Caco-2 (cell line): Measurements from ENCODE around the gene RGS13. TPM values are rescaled to one million over a fixed set of nuclear protein-coding genes. Genes with fewer than 3 reads are reported as not detected.

ENCODE experiments used
- BruUV-seq: library from RNA; stranded (reverse); fragments of 400-500 nt; replicated peaks from 2 replicates; lab custom pipeline; 2021; lab: Mats Ljungman, UMichigan
- CTCF ChIA-PET: fragments of 300-600 bp; sonication (Branson Sonifier 250); formaldehyde crosslinking; loops from one replicate; lab custom pipeline; 2022; ENCODE audit warnings: antibody characterized with exemption; lab: Charles Lee
- POLR2A ChIA-PET: fragments of 300-600 bp; sonication (Branson Sonifier 250); formaldehyde crosslinking; loops from one replicate; lab custom pipeline; 2022; ENCODE audit warnings: antibody characterized with exemption; lab: Charles Lee
- DNase-seq, 2 experiments: peaks; one replicate each; pipeline versions ENCODE4 v3.0.0 to v3.0.0-alpha.2; 2020 to 2022
- H3K27me3 ChIP-seq: replicated peaks from 2 replicates; pipeline ENCODE4 v1.6.0; 2011; ENCODE audit warnings: low read length; ENCODE audit not compliant: control insufficient read depth, insufficient read depth
- H3K36me3 ChIP-seq: 2 replicates; pipeline ENCODE4 v1.5.1; 2011; ENCODE audit warnings: low read length; ENCODE audit not compliant: control insufficient read depth, insufficient read depth
- H3K4me1 ChIP-seq: fragments of 250-450 bp; sonication (Bioruptor Pico); 2 replicates; pipeline ENCODE4 v1.5.1; 2020; ENCODE audit warnings: mild to moderate bottlenecking
- H3K4me3 ChIP-seq: 2 replicates; pipeline ENCODE4 v1.5.1; 2011; ENCODE audit warnings: low read depth, mild to moderate bottlenecking, control low read depth, low read length
- H3K9me3 ChIP-seq: fragments of 250-450 bp; sonication (Bioruptor Pico); 2 replicates; pipeline ENCODE4 v1.5.1; 2020; ENCODE audit warnings: mild to moderate bottlenecking, moderate library complexity
- H3K27ac Mint-ChIP-seq: one replicate; pipeline ENCODE4 v1.8.0; 2022; ENCODE audit warnings: mixed read lengths; ENCODE audit not compliant: unreplicated experiment
- H3K27me3 Mint-ChIP-seq: one replicate; pipeline ENCODE4 v1.8.0; 2022; ENCODE audit warnings: mixed read lengths; ENCODE audit not compliant: insufficient read depth, unreplicated experiment
- H3K36me3 Mint-ChIP-seq: one replicate; pipeline ENCODE4 v1.8.0; 2022; ENCODE audit warnings: mild to moderate bottlenecking, mixed read lengths; ENCODE audit not compliant: insufficient read depth, unreplicated experiment
- H3K4me1 Mint-ChIP-seq: one replicate; pipeline ENCODE4 v1.8.0; 2022; ENCODE audit warnings: low read depth, mixed read lengths; ENCODE audit not compliant: unreplicated experiment
- H3K4me3 Mint-ChIP-seq: one replicate; pipeline ENCODE4 v1.8.0; 2022; ENCODE audit warnings: mild to moderate bottlenecking, moderate library complexity, mixed read lengths; ENCODE audit not compliant: unreplicated experiment
- H3K9me3 Mint-ChIP-seq: one replicate; pipeline ENCODE4 v1.8.0; 2022; ENCODE audit warnings: mixed read lengths; ENCODE audit not compliant: unreplicated experiment
- intact Hi-C: fragments of 100-400 bp; cut with micrococcal nuclease; formaldehyde crosslinking; loops from one replicate; pipeline ENCODE4 v1.10.0; 2022; ENCODE audit not compliant: unreplicated experiment
- total RNA-seq: library from RNA; stranded (reverse); gene quantifications from 2 replicates; pipeline ENCODE4 v1.2.3, GENCODE V29; 2022
- TF ChIP-seq, protein P1 (sequence below), 2 experiments: fragments of 200-600 bp in 1 of 2; IDR thresholded peaks; 1 replicate in 1 of 2; 2 replicates in 1 of 2; pipeline versions ENCODE4 v1.5.1 to v1.8.0; 2011 to 2022; ENCODE audit warnings: antibody characterized with exemption in 1 of 2, control low read depth in 1 of 2, inconsistent platforms in 1 of 2, low read depth in 1 of 2, low read length in 1 of 2, mild to moderate bottlenecking in 1 of 2, moderate library complexity in 1 of 2; ENCODE audit not compliant: insufficient read depth in 1 of 2, severe bottlenecking in 1 of 2, unreplicated experiment in 1 of 2

The RGS13 gene
- total RNA-seq, 1 experiment from 2014 or later, result not detected

DNA sequence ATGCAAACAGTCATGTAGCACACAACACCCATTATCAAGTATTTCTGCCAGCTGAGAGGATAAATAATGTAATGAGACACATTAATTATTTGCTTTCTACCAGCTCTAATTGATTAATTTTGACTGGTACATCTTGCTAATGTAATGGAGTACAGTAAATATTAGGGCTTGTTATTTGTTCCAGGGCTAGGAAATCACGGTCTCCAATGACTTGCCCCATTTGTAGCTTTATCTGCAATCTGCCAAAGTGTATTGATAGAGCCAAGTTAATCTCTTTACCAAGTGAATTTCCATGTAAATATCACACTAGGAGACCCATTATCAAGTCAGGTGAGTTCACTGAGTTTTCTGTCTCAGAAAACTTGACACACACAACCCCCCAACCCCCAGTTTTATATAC is 55.1 kb downstream of the RGS13 start:
- no peaks in the 10 kb centered on the region for H3K36me3 Mint-ChIP-seq
- H3K4me3 Mint-ChIP-seq, result no peak overlapping the region
- H3K4me3 ChIP-seq, result no peak overlapping the region
- no TSS peak for BruUV-seq
- H3K27me3 ChIP-seq, result no peaks in the 10 kb centered on the region
- no peaks in the 10 kb centered on the region for H3K4me1 Mint-ChIP-seq
- no peaks in the 10 kb centered on the region for H3K27me3 Mint-ChIP-seq
- TF ChIP-seq, protein P1, sequence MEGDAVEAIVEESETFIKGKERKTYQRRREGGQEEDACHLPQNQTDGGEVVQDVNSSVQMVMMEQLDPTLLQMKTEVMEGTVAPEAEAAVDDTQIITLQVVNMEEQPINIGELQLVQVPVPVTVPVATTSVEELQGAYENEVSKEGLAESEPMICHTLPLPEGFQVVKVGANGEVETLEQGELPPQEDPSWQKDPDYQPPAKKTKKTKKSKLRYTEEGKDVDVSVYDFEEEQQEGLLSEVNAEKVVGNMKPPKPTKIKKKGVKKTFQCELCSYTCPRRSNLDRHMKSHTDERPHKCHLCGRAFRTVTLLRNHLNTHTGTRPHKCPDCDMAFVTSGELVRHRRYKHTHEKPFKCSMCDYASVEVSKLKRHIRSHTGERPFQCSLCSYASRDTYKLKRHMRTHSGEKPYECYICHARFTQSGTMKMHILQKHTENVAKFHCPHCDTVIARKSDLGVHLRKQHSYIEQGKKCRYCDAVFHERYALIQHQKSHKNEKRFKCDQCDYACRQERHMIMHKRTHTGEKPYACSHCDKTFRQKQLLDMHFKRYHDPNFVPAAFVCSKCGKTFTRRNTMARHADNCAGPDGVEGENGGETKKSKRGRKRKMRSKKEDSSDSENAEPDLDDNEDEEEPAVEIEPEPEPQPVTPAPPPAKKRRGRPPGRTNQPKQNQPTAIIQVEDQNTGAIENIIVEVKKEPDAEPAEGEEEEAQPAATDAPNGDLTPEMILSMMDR (IDR thresholded peaks at IDR 0.05; ENCODE audit: insufficient read depth in 1 of 2, low read depth in 1 of 2, low read length in 1 of 2, severe bottlenecking in 1 of 2, unreplicated experiment in 1 of 2), result no peak
- ChIA-PET CTCF (no interaction called here), POLR2A (no interaction called here)
- DNase-seq, result no peak
- no peak overlapping the region for H3K27ac Mint-ChIP-seq
- H3K9me3 Mint-ChIP-seq, result peaks cover 18% of the 10 kb centered on the region
- H3K36me3 ChIP-seq, result no peaks in the 10 kb centered on the region
- intact Hi-C loops, result no loop called here
- peaks cover 3% of the 10 kb centered on the region; the same call in 1 of the 2 replicates for H3K9me3 ChIP-seq
- H3K4me1 ChIP-seq, result no peaks in the 10 kb centered on the region

DNA sequence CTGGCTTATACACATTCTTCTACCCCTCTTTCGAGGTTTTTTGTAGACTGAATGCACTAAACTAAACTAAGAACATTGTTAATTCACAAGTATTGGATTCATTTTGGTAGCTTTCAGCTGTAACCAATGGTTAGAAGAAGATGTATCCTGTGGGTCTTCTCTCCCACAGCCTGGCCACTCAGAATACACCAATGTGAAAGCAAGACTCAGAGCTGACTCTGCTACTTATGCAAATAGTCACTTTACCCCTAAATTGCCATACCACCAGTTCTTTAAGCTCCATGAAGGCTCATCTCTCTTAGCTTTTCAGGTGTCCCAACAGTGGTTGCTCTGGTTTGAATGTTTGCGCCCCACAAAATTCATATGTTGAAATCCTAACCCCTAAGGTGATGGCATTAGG is 60.1 kb downstream of the RGS13 start:
- Mint-ChIP-seq H3K4me1 (no peaks in the 10 kb centered on the region), H3K36me3 (no peaks in the 10 kb centered on the region), H3K27ac (no peak overlapping the region), H3K27me3 (no peaks in the 10 kb centered on the region), H3K4me3 (no peak overlapping the region), H3K9me3 (no peaks in the 10 kb centered on the region)
- ChIA-PET CTCF (no interaction called here), POLR2A (no interaction called here)
- TF ChIP-seq, protein P1 (IDR thresholded peaks at IDR 0.05; ENCODE audit: insufficient read depth in 1 of 2, low read depth in 1 of 2, low read length in 1 of 2, severe bottlenecking in 1 of 2, unreplicated experiment in 1 of 2), result no peak
- H3K4me1 ChIP-seq, result peaks cover 16% of the 10 kb centered on the region
- H3K9me3 ChIP-seq, result peaks cover 3% of the 10 kb centered on the region; the same call in 1 of the 2 replicates
- no peaks in the 10 kb centered on the region for H3K27me3 ChIP-seq
- no peak overlapping the region for H3K4me3 ChIP-seq
- intact Hi-C loops, result no loop called here
- no peaks in the 10 kb centered on the region for H3K36me3 ChIP-seq
- BruUV-seq, result no TSS peak
- no peak for DNase-seq

DNA sequence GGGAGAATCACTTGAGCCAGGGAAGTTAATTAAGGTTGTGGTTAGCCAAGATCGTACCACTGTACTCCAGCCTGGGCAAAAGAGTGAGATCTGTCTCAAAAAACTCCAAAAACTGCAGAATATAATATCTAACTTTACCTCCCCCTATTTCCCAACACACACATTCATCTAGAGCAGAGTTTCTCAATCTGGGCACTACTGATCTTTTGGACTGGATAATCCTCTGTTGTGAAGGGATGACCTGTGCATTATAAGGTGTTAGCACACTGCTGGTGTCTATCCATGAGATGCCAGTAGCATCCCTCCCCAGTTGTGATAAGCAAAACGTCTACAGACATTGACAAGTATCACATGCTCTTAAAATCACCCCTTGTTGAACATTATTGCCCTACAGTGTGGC is 61.8 kb downstream of the RGS13 start:
- no peak overlapping the region for H3K27ac Mint-ChIP-seq
- ChIA-PET CTCF (no interaction called here), POLR2A (no interaction called here)
- no peaks in the 10 kb centered on the region for H3K9me3 Mint-ChIP-seq
- BruUV-seq, result no TSS peak
- H3K36me3 Mint-ChIP-seq, result no peaks in the 10 kb centered on the region
- no peaks in the 10 kb centered on the region for H3K27me3 Mint-ChIP-seq
- TF ChIP-seq, protein P1 (IDR thresholded peaks at IDR 0.05; ENCODE audit: insufficient read depth in 1 of 2, low read depth in 1 of 2, low read length in 1 of 2, severe bottlenecking in 1 of 2, unreplicated experiment in 1 of 2), result no peak
- Histone ChIP-seq H3K9me3 (peaks cover under 1% of the 10 kb centered on the region; the same call in 1 of the 2 replicates), H3K4me1 (peaks cover 31% of the 10 kb centered on the region), H3K27me3 (no peaks in the 10 kb centered on the region), H3K4me3 (no peak overlapping the region), H3K36me3 (no peaks in the 10 kb centered on the region)
- H3K4me1 Mint-ChIP-seq, result no peaks in the 10 kb centered on the region
- intact Hi-C loops, result no loop called here
- H3K4me3 Mint-ChIP-seq, result no peak overlapping the region
- no peak for DNase-seq
